NCI-H2029 (cell line): ENCODE data around the gene PAPPA.

Experiments used
- DNase-seq: peaks from one replicate; lab custom pipeline; 2025; lab: John Stamatoyannopoulos, UW

The PAPPA gene

GRCh38 chr9:116382053-116382452 lies 228.5 kb downstream of the PAPPA start:
- no peak for DNase-seq

- DNase-seq: no peak
Measured at GRCh38 chr9:116383133-116383532, 229.5 kb downstream of the PAPPA start.

GRCh38 chr9:116383936-116384335 lies 230.3 kb downstream of the PAPPA start:
- no peak for DNase-seq

- DNase-seq: no peak
Measured at GRCh38 chr9:116387934-116388698, 234.5 kb downstream of the PAPPA start.

GRCh38 chr9:116389541-116390302 lies 236.1 kb downstream of the PAPPA start:
- no peak for DNase-seq

GRCh38 chr9:116390303-116391228 lies 237.0 kb downstream of the PAPPA start:
- no peak for DNase-seq

GRCh38 chr9:116391306-116391900 lies 237.8 kb downstream of the PAPPA start:
- DNase-seq: no peak

GRCh38 chr9:116393198-116393597 lies 239.6 kb downstream of the PAPPA start:
- no peak for DNase-seq

GRCh38 chr9:116394070-116394469 lies 240.5 kb downstream of the PAPPA start:
- DNase-seq: no peak

- no peak for DNase-seq
Measured at GRCh38 chr9:116394894-116395698, 241.5 kb downstream of the PAPPA start.

- DNase-seq: no peak
Measured at GRCh38 chr9:116395699-116396037, 242.1 kb downstream of the PAPPA start.

GRCh38 chr9:116403171-116403570 lies 249.6 kb downstream of the PAPPA start:
- DNase-seq: no peak

GRCh38 chr9:116404228-116404627 lies 250.6 kb downstream of the PAPPA start:
- DNase-seq: no peak

- no peak for DNase-seq
Measured at GRCh38 chr9:116405321-116405720, 251.7 kb downstream of the PAPPA start.

- DNase-seq: no peak
Measured at GRCh38 chr9:116406469-116406868, 252.9 kb downstream of the PAPPA start.

- no peak for DNase-seq
Measured at GRCh38 chr9:116409129-116409528, 255.5 kb downstream of the PAPPA start.

- DNase-seq: no peak
Measured at GRCh38 chr9:116409638-116410037, 256.0 kb downstream of the PAPPA start.

- no peak for DNase-seq
Measured at GRCh38 chr9:116411506-116411905, 257.9 kb downstream of the PAPPA start.

- no peak for DNase-seq
Measured at GRCh38 chr9:116414374-116414773, 260.8 kb downstream of the PAPPA start.

- no peak for DNase-seq
Measured at GRCh38 chr9:116416421-116416820, 262.8 kb downstream of the PAPPA start.

GRCh38 chr9:116417464-116417863 lies 263.9 kb downstream of the PAPPA start:
- no peak for DNase-seq
